ENCODE results near the gene MCRS1.

GRCh38 chr12:49578471-49579112 lies 10.7 kb upstream of the MCRS1 start:
- no peak for TF ChIP-seq CTCF (conservative IDR thresholded peaks at IDR 0.05; ENCODE audit: low read depth, low read length)
- TF ChIP-seq EZH2 (IDR thresholded peaks at IDR 0.05; ENCODE audit: low read length, unreplicated experiment): no peak

Data from PC-3 (cell line).